Kidney epithelial cell (primary cell): ENCODE data around the gene ITGAE. TPM values are rescaled to one million over a fixed set of nuclear protein-coding genes. Genes with fewer than 3 reads are reported as not detected.

Experiments used
- DNase-seq: peaks from one replicate; pipeline ENCODE4 v3.0.0-alpha.2; 2010; ENCODE audit warnings: low read depth
- H3K27me3 ChIP-seq: 2 replicates; pipeline ENCODE4 v1.6.0; 2011; ENCODE audit warnings: low read length; ENCODE audit not compliant: control insufficient read depth, insufficient read depth
- H3K36me3 ChIP-seq: 2 replicates; pipeline ENCODE4 v1.5.1; 2011; ENCODE audit warnings: low read length; ENCODE audit not compliant: control insufficient read depth, insufficient read depth
- H3K4me3 ChIP-seq: 2 replicates; pipeline ENCODE4 v1.5.1; 2011; ENCODE audit warnings: low read depth, mild to moderate bottlenecking, control low read depth, low read length
- CTCF ChIP-seq: IDR thresholded peaks from 2 replicates; pipeline ENCODE4 v1.5.1; 2011; ENCODE audit warnings: mild to moderate bottlenecking, moderate library complexity, low read length, control low read depth, inconsistent platforms; ENCODE audit not compliant: insufficient read depth, poor library complexity, severe bottlenecking
- total RNA-seq: library from RNA; depleted of rRNA; stranded (reverse); fragments of >200 nt; gene quantifications from 2 replicates; pipeline ENCODE4 v1.2.3, GENCODE V29; 2015

ITGAE gene
- total RNA-seq, 1 donor from 2014 or later: 29.7 TPM

GRCh38 chr17:3754458-3755334 lies 46.3 kb downstream of the ITGAE start:
- H3K27me3 ChIP-seq: no peaks in the 10 kb centered on the region
- no peaks in the 10 kb centered on the region for H3K36me3 ChIP-seq
- H3K4me3 ChIP-seq: peak overlapping the region; percentile 29
- no peak for TF ChIP-seq CTCF
- no peak for DNase-seq

GRCh38 chr17:3754066-3754457 lies 46.9 kb downstream of the ITGAE start:
- no peak for DNase-seq
- H3K4me3 ChIP-seq: no peak overlapping the region
- no peaks in the 10 kb centered on the region for H3K27me3 ChIP-seq
- no peaks in the 10 kb centered on the region for H3K36me3 ChIP-seq
- TF ChIP-seq CTCF: no peak

- Histone ChIP-seq H3K4me3 (no peak overlapping the region), H3K36me3 (no peaks in the 10 kb centered on the region), H3K27me3 (no peaks in the 10 kb centered on the region)
- no peak for DNase-seq
- no peak for TF ChIP-seq CTCF
Observed at GRCh38 chr17:3753624-3754023, 47.4 kb downstream of the ITGAE start.

GRCh38 chr17:3751836-3752235 lies 49.2 kb downstream of the ITGAE start:
- TF ChIP-seq CTCF: no peak
- H3K36me3 ChIP-seq: no peaks in the 10 kb centered on the region
- no peaks in the 10 kb centered on the region for H3K27me3 ChIP-seq
- no peak overlapping the region for H3K4me3 ChIP-seq
- no peak for DNase-seq

- Histone ChIP-seq H3K36me3 (no peaks in the 10 kb centered on the region), H3K4me3 (no peak overlapping the region), H3K27me3 (no peaks in the 10 kb centered on the region)
- TF ChIP-seq CTCF: no peak
- DNase-seq: no peak
Observed at GRCh38 chr17:3750926-3751325, 50.1 kb downstream of the ITGAE start.

- Histone ChIP-seq H3K27me3 (no peaks in the 10 kb centered on the region), H3K4me3 (no peak overlapping the region), H3K36me3 (no peaks in the 10 kb centered on the region)
- DNase-seq: no peak
- no peak for TF ChIP-seq CTCF
Observed at GRCh38 chr17:3750296-3750695, 50.7 kb downstream of the ITGAE start.
